ENCODE results near the gene PLA2G1B. TPM values are rescaled to one million over a fixed set of nuclear protein-coding genes. Genes with fewer than 3 reads are reported as not detected.

The PLA2G1B gene
- 0.60 TPM in 1 of 2 replicates, not detected in the other for total RNA-seq
- long read RNA-seq: 0 reads

- H3K4me3 Mint-ChIP-seq (ENCODE audit: low read depth): no peak within 1 kb of the TSS
- H3K36me3 Mint-ChIP-seq (ENCODE audit: insufficient read depth): no peaks in the 10 kb centered on the region
- TF ChIP-seq CTCF (IDR thresholded peaks at IDR 0.05; ENCODE audit: unreplicated experiment): no peak
- H3K27ac Mint-ChIP-seq: peak within 1 kb of the TSS; percentile 15
- no peaks in the 10 kb centered on the region for H3K27me3 Mint-ChIP-seq
- peaks cover 13% of the 10 kb centered on the region for H3K4me1 Mint-ChIP-seq (ENCODE audit: low read depth)
- no peaks in the 10 kb centered on the region for H3K9me3 Mint-ChIP-seq (ENCODE audit: low read depth)
- no peak for DNase-seq (ENCODE audit: low spot score, unreplicated experiment)
Observed at GRCh38 chr12:120327593-120327992, at the start of gene PLA2G1B. TSS of gene PLA2G1B (minus strand) at chr12:120327779. CDS start at chr12:120327753, 26 bp downstream.

GRCh38 chr12:120376934-120377572 is 49.5 kb upstream of the PLA2G1B start:
- H3K27ac Mint-ChIP-seq: no peak overlapping the region
- no peak overlapping the region for H3K4me3 Mint-ChIP-seq (ENCODE audit: low read depth)

GRCh38 chr12:120376416-120376815 is 48.8 kb upstream of the PLA2G1B start:
- Mint-ChIP-seq H3K4me1 (ENCODE audit: low read depth) (peaks cover 7% of the 10 kb centered on the region), H3K9me3 (ENCODE audit: low read depth) (no peaks in the 10 kb centered on the region), H3K4me3 (ENCODE audit: low read depth) (no peak overlapping the region), H3K27ac (no peak overlapping the region), H3K27me3 (peaks cover 18% of the 10 kb centered on the region), H3K36me3 (ENCODE audit: insufficient read depth) (no peaks in the 10 kb centered on the region)
- DNase-seq (ENCODE audit: low spot score, unreplicated experiment): no peak
- no peak for TF ChIP-seq CTCF (IDR thresholded peaks at IDR 0.05; ENCODE audit: unreplicated experiment)

More at GRCh38 chr12:120376934-120377572, 49.5 kb upstream of the PLA2G1B start:
- peaks cover 11% of the 10 kb centered on the region for H3K27me3 Mint-ChIP-seq
- H3K9me3 Mint-ChIP-seq (ENCODE audit: low read depth): no peaks in the 10 kb centered on the region
- no peak for DNase-seq (ENCODE audit: low spot score, unreplicated experiment)
- no peaks in the 10 kb centered on the region for H3K36me3 Mint-ChIP-seq (ENCODE audit: insufficient read depth)
- no peak for TF ChIP-seq CTCF (IDR thresholded peaks at IDR 0.05; ENCODE audit: unreplicated experiment)
- peaks cover 13% of the 10 kb centered on the region for H3K4me1 Mint-ChIP-seq (ENCODE audit: low read depth)

GRCh38 chr12:120376009-120376408 is 48.4 kb upstream of the PLA2G1B start:
- peaks cover 22% of the 10 kb centered on the region for H3K27me3 Mint-ChIP-seq
- no peak overlapping the region for H3K27ac Mint-ChIP-seq
- no peak for TF ChIP-seq CTCF (IDR thresholded peaks at IDR 0.05; ENCODE audit: unreplicated experiment)
- H3K4me1 Mint-ChIP-seq (ENCODE audit: low read depth): peaks cover 8% of the 10 kb centered on the region
- no peaks in the 10 kb centered on the region for H3K9me3 Mint-ChIP-seq (ENCODE audit: low read depth)
- no peak overlapping the region for H3K4me3 Mint-ChIP-seq (ENCODE audit: low read depth)
- DNase-seq (ENCODE audit: low spot score, unreplicated experiment): no peak
- H3K36me3 Mint-ChIP-seq (ENCODE audit: insufficient read depth): no peaks in the 10 kb centered on the region

- Mint-ChIP-seq H3K4me1 (ENCODE audit: low read depth) (peaks cover 24% of the 10 kb centered on the region), H3K9me3 (ENCODE audit: low read depth) (no peaks in the 10 kb centered on the region), H3K27me3 (peaks cover 36% of the 10 kb centered on the region), H3K27ac (no peak overlapping the region), H3K36me3 (ENCODE audit: insufficient read depth) (no peaks in the 10 kb centered on the region), H3K4me3 (ENCODE audit: low read depth) (no peak overlapping the region)
- DNase-seq (ENCODE audit: low spot score, unreplicated experiment): no peak
- TF ChIP-seq CTCF (IDR thresholded peaks at IDR 0.05; ENCODE audit: unreplicated experiment): no peak
Observed at GRCh38 chr12:120373683-120374082, 46.1 kb upstream of the PLA2G1B start.
